Right cardiac atrium (tissue), 5 donors: ENCODE results near the gene CNOT10. TPM values are rescaled to one million over a fixed set of nuclear protein-coding genes. Genes with fewer than 3 reads are reported as not detected.
"Not testable (repeated sequence)": the region's sequence is repeated elsewhere in the genome, so short reads cannot be mapped to it uniquely, and the experiment has no call there.

Experiments used
- ATAC-seq, 2 donors: fragments of 200-7000 bp; cut with Tn5 transposase; one replicate each; pipeline versions ENCODE4 v1.8.0 to v1.9.1; 2020; ENCODE audit warnings: moderate library complexity in 2 of 2, mild to moderate bottlenecking in 1 of 2
- DNase-seq, 3 donors: peaks; one replicate each; pipeline ENCODE4 v3.0.0-alpha.2; 2020
- H3K27ac ChIP-seq: one replicate; pipeline ENCODE4 v1.5.1; 2013; ENCODE audit warnings: mild to moderate bottlenecking, low read length, control low read depth, moderate library complexity
- H3K27me3 ChIP-seq: one replicate; pipeline ENCODE4 v1.6.1; 2013; ENCODE audit not compliant: control insufficient read depth, insufficient read depth
- H3K4me1 ChIP-seq: one replicate; pipeline ENCODE4 v1.6.1; 2013; ENCODE audit warnings: low read length; ENCODE audit not compliant: control insufficient read depth, insufficient read depth
- H3K4me3 ChIP-seq: one replicate; pipeline ENCODE4 v1.5.1; 2013; ENCODE audit warnings: low read length, control low read depth
- H3K9me3 ChIP-seq: one replicate; pipeline ENCODE4 v1.6.1; 2013; ENCODE audit warnings: low read length; ENCODE audit not compliant: control insufficient read depth
- WGBS: extraction: QIAGEN DNeasy Blood & Tissue Kit; methylation state at CpG from one replicate; pipeline ENCODE4 v1.1.7; 2013; 5-methylcytosine and 5-hydroxymethylcytosine counted together
- intact Hi-C, 4 donors: fragments of 100-400 bp; cut with DNase I; formaldehyde crosslinking; loops; one replicate each; pipeline versions ENCODE4 v1.11.0 to v1.14.0; 2022 to 2023
- polyA plus RNA-seq: library from polyadenylated mRNA; stranded (reverse); fragments of 200-250 nt; gene quantifications from one replicate; pipeline ENCODE4 v1.2.3, GENCODE V29; 2013
- total RNA-seq, 4 donors: library from RNA; stranded (reverse); fragmentation: NEBNext Ultra II Directional; extraction: Animal tissue kit (Norgen Biotek cat#: 25700); gene quantifications; one replicate each; pipeline ENCODE4 v1.2.1, GENCODE V29; 2021
- donor health status: healthy with polysubstance abuse.
- donor health status: DM: no; HTN: yes; CAD: no.
- donor health status: DM: no; HTN: no; CAD: no.
- donor health status: DM: no; HTN: yes; CAD: no; lungs with severe emphysema.
- donor health status: DM: yes; HTN: yes; CAD: no.

The CNOT10 gene
- total and polyA plus RNA-seq, 5 donors: 7.9 to 20.7 (median 16.0) TPM

GRCh38 chr3:32662647-32663046 is 22.3 kb upstream of the CNOT10 start:
- intact Hi-C loops: loop anchor here in 1 of 4 donors (5.0 kb wide), 1 partner anchor 150 kb away; no protein-coding TSS in a partner anchor
- ATAC-seq: no peak

DNA sequence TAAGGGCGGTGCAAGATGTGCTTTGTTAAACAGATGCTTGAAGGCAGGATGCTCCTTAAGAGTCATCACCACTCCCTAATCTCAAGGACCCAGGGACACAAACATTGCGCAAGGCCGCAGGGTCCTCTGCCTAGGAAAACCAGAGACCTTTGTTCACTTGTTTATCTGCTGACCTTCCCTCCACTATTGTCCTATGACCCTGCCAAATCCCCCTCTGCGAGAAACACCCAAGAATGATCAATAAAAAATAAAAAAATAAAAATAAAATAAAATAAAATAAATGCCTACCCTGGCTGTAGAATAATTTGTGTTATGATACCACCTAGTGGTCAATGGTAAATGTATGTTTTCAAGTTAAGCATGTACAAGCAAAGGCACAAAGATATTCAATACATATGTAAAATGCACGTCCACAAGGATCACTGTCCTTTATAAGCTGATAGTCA is 20.3 kb upstream of the CNOT10 start:
- intact Hi-C loops: loop anchor here (2.0 to 5.0 kb wide), 3 partner anchors 152 to 157 kb away; no protein-coding TSS in a partner anchor

More at GRCh38 chr3:32662647-32663046, 22.3 kb upstream of the CNOT10 start:
- Histone ChIP-seq H3K27ac (no peak overlapping the region), H3K4me1 (no peaks in the 10 kb centered on the region), H3K4me3 (no peak overlapping the region), H3K27me3 (no peaks in the 10 kb centered on the region), H3K9me3 (no peaks in the 10 kb centered on the region)
- DNase-seq: no peak

GRCh38 chr3:32667072-32667582 is 17.9 kb upstream of the CNOT10 start:
- Histone ChIP-seq H3K4me1 (no peaks in the 10 kb centered on the region), H3K27ac (no peak overlapping the region), H3K27me3 (no peaks in the 10 kb centered on the region), H3K4me3 (no peak overlapping the region), H3K9me3 (no peaks in the 10 kb centered on the region)
- ATAC-seq (no peak), DNase-seq (no peak)
- intact Hi-C loops: loop anchor here in 2 of 4 donors (5.0 kb wide), 2 partner anchors 155 to 160 kb away; no protein-coding TSS in a partner anchor
- 86% methylated on average over 3 of the region's 3 CpGs for WGBS

More for the DNA sequence above, 20.3 kb upstream of the CNOT10 start:
- DNase-seq (peak in 2 of 3 donors; percentile 33 to 68), ATAC-seq (peak; percentile 59 to 65)
- not testable (repeated sequence) for H3K27me3 ChIP-seq, H3K4me3 ChIP-seq, H3K4me1 ChIP-seq, H3K9me3 ChIP-seq, H3K27ac ChIP-seq
- 46% methylated on average over 5 of the region's 5 CpGs for WGBS

- H3K27ac ChIP-seq, H3K9me3 ChIP-seq, DNase-seq, H3K4me3 ChIP-seq, H3K27me3 ChIP-seq, ATAC-seq, H3K4me1 ChIP-seq: not testable (repeated sequence)
- intact Hi-C loops: loop anchor here in 2 of 4 donors (5.0 kb wide), 2 partner anchors 157 to 162 kb away; no protein-coding TSS in a partner anchor
- 91% methylated on average over 6 of the region's 6 CpGs for WGBS
These were observed 15.8 kb upstream of the CNOT10 start for GRCh38 chr3:32669226-32669625.

DNA sequence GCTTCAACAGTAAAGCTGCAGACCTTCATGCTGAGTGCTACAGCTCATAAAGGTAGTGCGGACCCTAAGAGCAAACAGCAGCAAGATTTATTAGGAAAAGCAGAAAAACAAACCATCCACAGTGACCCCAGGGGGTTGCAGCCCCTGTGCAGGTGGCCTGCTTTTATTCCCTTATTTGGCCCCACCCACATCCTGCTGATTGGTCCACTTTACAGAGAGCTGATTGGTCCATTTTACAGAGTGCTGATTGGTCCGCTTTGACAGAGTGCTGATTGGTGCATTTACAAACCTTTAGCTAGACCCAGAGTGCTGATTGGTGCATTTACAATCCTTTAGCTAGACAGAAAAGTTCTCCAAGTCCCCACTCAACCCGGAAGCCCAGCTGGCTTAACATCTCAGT is 11.3 kb upstream of the CNOT10 start:
- WGBS: 95% methylated on average over 3 of the region's 3 CpGs
- H3K27me3 ChIP-seq, H3K4me1 ChIP-seq, H3K27ac ChIP-seq, H3K4me3 ChIP-seq, intact Hi-C loops, ATAC-seq, H3K9me3 ChIP-seq, DNase-seq: not testable (repeated sequence)

DNA sequence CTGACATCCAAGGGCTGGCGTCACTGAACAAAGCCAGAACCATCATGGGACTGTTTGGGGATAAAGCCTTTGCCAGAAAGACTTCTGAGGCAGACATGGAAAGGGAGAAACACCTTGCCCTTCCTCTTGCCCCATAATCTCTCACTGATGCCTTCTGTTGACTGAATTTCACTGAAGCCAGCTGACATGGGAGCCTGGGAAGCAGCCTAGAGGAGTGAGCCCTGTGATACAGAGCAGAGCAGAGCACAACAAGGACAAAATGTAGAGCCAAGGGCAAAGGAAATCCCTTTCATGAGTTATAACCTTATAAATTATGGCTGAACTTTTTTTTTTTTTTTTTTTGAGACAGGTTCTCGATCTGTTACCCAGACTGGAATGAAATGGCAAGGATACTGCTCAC is 9.8 kb upstream of the CNOT10 start:
- Histone ChIP-seq H3K4me3 (no peak overlapping the region), H3K27me3 (no peaks in the 10 kb centered on the region), H3K4me1 (peaks cover 1% of the 10 kb centered on the region), H3K9me3 (no peaks in the 10 kb centered on the region), H3K27ac (no peak overlapping the region)
- ATAC-seq (no peak), DNase-seq (no peak)
- intact Hi-C loops: no loop called here
- 89% methylated on average over 2 of the region's 2 CpGs for WGBS

DNA sequence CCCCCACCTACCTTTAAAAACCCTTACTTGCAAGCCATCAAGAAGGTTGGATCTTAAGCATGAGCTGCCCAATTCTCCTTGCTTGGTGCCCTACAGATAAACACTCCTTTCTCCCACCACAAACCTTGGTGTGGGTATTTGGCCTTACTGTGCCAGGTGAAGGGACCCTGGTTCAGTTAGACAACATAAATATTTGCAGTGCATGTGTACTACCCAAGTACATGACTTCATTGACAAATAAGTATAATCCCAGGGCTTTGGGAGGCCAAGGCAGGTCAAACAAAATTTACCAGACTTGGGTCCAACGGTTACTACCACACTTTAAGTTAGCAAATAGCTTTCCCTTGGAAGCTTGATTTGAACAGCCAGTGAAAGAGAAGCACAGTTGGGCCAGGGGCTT is 9.3 kb upstream of the CNOT10 start:
- 86% methylated on average over 1 of the region's 1 CpG for WGBS
- Histone ChIP-seq H3K4me1 (peaks cover 1% of the 10 kb centered on the region), H3K27me3 (no peaks in the 10 kb centered on the region), H3K27ac (no peak overlapping the region), H3K4me3 (no peak overlapping the region), H3K9me3 (no peaks in the 10 kb centered on the region)
- no peak for DNase-seq
- no peak for ATAC-seq
- intact Hi-C loops: no loop called here

GRCh38 chr3:32681811-32682210 is 3.2 kb upstream of the CNOT10 start:
- Histone ChIP-seq H3K27ac (no peak overlapping the region), H3K4me3 (no peak overlapping the region), H3K4me1 (no peaks in the 10 kb centered on the region), H3K9me3 (no peaks in the 10 kb centered on the region), H3K27me3 (no peaks in the 10 kb centered on the region)
- WGBS: 73% methylated on average over 4 of the region's 4 CpGs
- DNase-seq (no peak), ATAC-seq (no peak)
- intact Hi-C loops: no loop called here

- H3K27me3 ChIP-seq: no peaks in the 10 kb centered on the region
- DNase-seq (no peak), ATAC-seq (no peak)
- intact Hi-C loops: no loop called here
- peak overlapping the region; percentile 17 for H3K27ac ChIP-seq
- H3K4me3 ChIP-seq: peak overlapping the region; percentile 79
- no peaks in the 10 kb centered on the region for H3K9me3 ChIP-seq
- H3K4me1 ChIP-seq: no peaks in the 10 kb centered on the region
- 43% methylated on average over 4 of the region's 4 CpGs for WGBS
These were observed 774 bp upstream of the CNOT10 start for GRCh38 chr3:32684029-32684799.

DNA sequence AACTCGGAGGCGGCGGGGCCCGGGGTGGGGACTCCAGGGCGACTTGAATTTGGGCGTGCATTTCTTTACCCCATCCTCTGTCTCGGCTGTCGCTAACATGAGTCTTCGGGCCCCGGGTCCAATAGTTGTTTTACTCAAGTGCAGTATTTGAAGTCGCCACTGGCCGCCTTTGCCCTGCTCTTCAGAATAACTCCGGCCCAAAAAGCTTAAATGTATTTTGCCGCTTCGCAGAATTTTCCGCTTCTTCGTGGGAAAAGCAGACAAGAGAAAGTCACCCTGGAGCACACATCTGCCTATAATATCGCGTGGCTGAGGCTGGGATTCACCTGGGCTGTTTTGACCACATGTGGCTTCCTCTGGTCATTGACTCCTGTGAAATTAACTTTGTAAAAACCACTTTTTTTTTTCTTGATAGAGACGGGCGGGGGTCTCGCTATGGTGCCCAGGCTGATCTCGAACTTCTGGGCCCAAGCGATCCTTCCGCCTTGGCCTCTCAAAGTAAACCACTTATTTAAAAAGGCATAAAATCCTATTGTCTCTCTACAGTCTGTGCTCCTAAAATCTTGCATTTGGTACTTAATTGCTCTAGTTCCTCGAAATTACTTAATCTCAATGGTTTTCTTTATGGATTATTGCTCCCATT is 676 bp downstream of the CNOT10 start:
- ATAC-seq (no peak), DNase-seq (no peak)
- no peaks in the 10 kb centered on the region for H3K27me3 ChIP-seq
- peak overlapping the region; percentile 79 for H3K4me3 ChIP-seq
- no peaks in the 10 kb centered on the region for H3K9me3 ChIP-seq
- no peaks in the 10 kb centered on the region for H3K4me1 ChIP-seq
- peak overlapping the region; percentile 73 for H3K27ac ChIP-seq
- intact Hi-C loops: no loop called here
- 9% methylated on average over 26 of the region's 26 CpGs for WGBS

DNA sequence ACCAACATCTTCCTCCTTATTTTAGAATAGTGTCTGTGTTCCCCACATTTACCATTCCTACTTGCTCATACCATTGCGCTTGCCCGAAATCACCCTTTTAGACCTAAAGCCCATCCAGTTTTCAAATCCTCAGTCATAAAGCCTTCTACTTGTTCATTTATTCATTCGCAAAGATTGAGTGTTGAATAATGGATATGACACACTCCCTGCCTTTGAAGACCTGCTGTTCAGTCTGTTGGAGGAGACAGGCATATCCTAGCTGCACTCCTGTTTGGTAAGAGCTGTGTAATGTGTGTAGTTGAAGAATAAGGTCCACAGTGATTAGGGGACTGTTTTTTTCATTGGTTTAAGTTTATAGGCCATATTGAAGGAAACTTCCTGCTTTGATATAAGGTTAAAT is 1.7 kb downstream of the CNOT10 start:
- ATAC-seq (no peak), DNase-seq (no peak)
- Histone ChIP-seq H3K4me3 (no peak overlapping the region), H3K4me1 (no peaks in the 10 kb centered on the region), H3K27ac (no peak overlapping the region), H3K27me3 (no peaks in the 10 kb centered on the region), H3K9me3 (no peaks in the 10 kb centered on the region)
- intact Hi-C loops: no loop called here
- 96% methylated on average over 3 of the region's 3 CpGs for WGBS
